ENCODE measurements around the gene ENC1.

Gene ENC1

DNA sequence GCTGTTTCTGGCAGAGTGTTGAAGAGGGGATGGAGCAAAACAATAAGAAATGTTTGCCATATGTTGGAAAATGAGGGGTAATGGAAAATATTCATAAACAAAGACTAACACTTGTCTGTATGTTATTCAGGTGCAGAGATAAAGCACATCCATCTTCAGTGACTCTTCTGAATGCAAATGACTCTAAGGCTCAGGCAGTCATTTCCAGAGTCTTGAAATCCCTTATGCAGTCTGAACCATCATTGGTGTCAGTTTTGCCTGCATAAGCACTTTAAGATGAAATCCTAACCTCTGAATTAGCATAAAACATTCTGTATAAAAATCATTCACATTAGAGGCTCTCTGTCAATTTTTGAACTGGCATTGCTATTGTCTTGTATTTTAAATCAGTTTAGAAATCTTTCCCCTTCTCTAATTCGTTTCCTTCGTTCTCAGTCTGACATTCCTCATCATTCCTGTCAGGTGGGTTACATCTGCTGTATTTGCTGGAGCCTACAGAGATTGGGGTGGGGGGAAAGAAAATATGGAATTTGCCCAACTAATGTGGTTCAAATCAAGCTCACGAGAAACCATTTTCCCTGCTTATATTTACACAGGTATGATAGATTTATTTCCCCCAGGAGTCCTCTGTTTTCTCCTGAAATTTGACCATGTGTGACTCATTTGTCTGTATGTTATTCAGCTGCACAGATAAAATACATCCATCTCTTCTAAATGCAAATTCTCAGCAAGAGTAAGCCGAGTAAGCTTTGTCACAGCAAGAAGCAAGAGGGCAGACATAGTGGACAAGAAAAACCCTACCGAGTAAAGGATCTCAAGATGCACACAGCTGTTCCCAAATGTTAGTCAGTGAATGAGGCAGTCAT is 31.6 kb downstream of the ENC1 start:
- no peak for DNase-seq (ENCODE audit: low spot score)

DNA sequence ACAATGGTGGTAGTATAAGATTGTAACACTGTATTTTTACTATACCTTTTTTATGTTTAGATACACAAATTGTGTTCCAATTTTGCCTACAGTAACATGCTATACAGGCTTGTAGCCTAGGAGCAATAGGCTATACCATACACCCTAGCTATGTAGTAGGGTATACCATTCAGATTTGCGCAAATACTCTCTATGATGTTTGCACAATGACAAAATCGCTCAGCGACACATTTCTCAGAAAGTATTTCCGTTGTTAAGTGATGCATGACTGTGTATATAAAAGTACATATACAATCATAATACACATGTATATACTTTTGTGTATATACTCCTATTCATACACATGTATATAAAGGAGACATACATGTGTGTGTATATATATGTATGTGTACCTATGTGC is 34.8 kb downstream of the ENC1 start:
- DNase-seq (ENCODE audit: low spot score), result no peak

DNA sequence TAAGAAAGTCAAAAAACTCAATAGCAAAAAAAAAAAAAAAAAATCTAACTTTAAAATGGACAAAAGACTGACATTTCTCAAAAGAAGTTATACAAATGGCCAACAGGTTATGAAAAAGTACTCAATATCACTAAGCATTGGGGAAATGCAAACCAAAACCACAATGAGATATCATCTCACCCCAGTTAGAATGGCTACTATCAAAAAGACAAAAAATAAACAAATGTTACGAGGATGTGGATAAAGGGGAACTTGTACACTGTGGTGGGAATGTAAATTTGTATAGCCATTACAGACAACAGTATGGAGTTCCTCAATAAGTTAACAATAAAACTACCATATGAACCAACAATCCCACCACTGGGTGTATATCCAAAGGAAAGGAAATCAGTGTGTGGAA is 37.2 kb downstream of the ENC1 start:
- DNase-seq (ENCODE audit: low spot score), result no peak

DNA sequence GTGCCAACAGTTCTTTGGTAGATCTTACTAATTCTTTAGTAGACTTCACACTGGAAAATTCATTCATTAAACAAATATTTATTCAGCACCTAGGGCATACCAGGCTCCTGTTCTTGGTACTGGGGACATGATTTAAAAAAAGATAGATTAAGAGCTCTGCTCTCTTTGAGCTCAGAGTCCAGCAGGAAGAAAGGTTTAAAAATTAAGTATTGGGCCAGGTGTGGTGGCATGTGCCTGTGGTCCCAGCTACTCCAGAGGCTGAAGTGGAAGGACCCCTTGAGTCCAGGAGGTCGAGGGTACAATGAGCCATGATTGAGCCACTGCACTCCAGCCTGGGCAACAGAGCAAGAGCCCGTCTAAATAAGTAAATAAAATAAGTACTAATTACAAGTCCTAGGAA is 41.4 kb downstream of the ENC1 start:
- DNase-seq (ENCODE audit: low spot score), result no peak

DNA sequence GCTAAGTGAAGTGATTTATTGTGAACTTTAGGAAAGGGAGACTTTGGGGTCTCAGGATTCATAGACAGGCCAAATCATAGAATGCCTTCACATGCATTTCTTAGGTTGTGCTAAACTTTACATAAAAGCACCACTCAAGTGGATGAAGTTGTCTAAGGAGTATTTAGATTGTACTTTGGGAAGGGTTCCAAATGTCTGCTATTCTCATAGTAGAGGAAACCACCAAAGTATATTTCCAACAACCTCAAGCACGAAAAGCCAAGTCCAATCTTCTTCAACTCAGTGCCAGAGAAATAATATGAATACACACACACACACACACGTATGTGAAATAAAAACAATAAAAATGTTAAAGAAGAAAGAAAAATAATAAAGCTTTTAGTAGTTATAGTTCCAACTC is 41.8 kb downstream of the ENC1 start:
- no peak for DNase-seq (ENCODE audit: low spot score)

DNA sequence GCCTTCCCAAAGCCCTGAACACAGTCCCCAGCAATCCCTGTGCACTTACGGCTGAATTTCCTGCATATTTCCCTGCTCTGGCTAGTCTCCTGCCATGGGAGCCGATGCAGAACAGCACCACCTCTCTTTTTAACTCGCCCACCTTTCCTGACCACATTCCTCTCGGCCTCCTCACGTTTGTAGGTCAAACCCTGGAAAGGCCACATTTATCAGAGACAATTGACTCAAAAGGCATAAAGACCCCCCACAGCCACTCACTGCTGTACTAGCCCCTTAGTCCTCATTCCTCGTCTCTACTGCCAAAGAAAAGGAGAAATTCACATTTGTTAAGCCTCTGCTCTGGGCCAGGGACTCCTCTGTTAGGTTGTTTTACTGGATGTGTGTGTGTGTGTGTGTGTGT is 43.6 kb downstream of the ENC1 start:
- DNase-seq (ENCODE audit: low spot score), result no peak

DNA sequence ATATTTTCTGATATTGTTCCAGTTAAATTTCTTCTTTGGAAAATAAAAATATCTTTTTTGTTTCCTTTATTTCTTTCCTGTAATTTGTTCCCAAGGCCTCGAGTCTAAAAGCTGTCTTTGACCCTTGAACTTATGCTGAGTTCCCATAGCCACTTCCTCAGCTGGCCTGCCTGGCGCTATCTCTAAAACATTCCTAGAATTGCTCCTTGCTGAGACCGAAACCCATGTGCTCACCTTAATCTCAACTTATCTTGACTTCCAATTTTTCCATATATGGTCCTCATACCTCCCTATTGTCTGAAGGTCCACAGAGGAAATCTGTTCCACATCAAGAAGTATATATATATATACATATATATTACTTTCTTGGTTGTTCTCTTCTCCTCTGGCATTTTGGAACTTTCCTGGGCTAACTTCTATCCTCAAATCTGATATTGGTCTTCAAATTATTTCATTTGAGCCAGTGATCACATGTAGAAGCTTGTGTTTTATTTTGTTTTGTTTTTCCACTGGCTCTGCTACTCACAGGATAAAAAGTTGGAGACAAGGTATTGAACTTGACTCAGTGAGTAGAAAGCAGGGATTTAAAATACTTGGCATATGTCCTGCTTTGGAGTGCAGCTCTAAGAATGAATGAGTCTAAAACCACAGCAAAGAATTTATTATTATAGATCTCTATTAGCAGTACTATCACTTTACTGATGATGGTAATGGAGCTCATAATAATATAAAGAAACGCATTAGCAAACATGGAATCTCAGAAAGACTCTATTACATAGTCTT is 45.2 kb downstream of the ENC1 start:
- no peak for DNase-seq (ENCODE audit: low spot score)

DNA sequence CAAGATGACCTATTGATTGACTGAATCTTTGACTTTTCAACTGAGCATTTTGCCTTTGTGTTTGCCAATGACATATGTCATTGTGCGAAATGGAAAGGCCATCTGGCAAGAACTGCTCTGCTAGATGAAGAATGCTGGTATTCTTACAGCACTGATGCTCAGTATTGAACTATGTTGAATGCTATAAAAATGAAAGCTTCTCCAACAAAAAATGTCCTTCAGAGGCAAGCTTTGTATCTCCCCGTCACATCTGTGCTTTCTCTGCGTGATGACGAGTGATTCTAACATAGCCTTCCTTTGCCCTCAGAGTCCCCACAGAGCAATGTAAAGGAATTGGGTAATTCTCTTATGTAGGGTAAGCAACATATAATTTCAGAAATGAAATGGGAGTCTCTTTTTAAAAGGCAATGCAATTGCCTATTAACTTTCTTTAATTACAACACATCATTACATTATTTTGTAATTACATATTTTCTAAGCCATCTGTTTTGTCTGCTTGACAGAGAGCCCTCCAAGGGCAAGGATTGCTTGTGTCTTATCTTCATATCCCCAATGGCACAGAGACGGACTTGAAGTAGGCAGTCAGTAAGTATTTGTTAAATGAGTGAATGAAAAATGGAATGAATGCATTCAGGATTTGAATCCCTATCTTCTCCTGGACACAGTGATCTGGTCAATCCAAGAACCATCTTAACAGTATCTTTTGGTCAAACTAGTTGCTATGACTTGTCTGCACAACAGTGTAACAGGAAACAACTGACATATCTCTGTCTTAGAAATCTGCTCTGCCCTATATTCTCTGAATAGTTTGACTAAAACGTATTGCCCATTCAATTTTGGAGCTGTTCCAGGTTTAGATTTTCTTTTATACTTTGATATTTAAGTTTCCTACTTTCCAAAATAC is 46.1 kb downstream of the ENC1 start:
- DNase-seq (ENCODE audit: low spot score), result peak; percentile 25

DNA sequence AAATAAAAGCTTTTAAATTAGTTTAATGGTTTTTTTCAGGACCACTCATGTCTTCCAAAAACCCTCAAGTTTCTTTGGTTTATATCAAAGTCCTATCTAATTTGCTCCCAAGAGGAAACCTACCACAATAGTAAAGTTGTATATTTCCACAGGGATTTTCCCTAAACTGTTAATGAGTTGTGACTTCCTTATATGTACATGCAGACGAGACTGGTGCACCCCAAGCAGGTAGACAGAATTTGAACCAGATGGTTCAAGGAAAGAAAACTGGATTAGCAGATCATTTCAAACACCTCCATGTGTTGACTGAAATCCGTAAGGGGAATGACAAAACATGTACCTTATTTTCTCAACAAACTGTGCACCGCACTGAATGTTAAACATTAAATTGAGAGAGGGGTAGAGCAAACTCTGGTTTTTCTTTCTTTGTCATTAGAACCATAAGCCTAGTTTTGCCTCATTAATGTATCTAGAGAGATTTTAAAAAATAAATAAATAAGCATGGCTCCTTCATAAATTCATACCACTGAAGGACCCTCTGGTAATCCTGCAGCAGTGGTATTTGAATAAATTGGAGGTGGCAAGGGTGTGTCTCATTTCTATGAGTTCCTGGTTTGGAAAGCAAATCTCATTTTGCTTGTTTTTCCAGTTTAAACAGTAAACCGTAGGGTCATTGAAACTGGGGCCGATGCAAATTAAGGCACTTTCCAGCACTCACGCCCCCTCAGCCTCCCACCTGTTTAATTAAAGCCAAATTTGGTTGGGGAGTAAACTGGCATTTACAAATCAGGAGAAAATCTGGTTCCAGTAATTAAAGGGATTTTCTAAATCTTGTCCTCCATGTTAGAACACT is 51.1 kb downstream of the ENC1 start:
- no peak for DNase-seq (ENCODE audit: low spot score)

DNA sequence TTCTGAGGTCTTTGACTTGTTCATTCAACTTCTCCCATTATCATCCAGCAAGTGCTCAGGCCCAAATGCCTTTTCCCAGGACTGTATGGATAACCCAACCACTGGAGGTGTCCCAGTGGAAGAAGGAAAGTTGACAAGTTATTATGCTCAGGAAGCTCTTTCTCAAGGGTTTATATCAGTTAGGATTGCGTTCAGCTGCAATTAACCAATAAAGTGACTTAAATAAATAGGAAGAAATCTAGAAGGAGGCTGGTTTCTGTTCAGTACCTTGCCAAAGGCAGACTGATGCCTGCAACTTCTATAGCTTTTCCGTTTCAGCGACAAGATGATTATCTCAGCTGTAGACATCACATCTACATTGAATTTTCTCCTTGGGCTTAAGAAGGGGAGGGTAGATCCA is 52.1 kb downstream of the ENC1 start:
- no peak for DNase-seq (ENCODE audit: low spot score)

DNA sequence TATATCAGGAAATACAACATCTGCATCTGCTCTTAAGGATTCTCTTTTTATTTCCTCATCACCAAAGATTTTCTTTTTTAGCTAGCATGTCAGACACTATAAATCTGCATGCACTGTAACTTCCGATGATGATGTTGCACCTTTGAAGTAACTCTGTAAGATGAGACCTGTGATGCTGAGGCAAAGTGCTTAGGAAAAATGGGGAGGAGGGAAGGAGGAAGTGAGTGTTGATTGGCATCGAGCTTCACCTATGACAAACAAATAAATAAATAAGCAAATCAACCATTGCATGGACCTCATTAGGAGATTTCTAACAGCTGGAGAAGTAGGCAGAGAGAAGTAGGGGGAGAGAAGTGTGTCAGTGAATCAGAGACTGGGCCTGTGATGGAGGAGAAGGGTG is 52.6 kb downstream of the ENC1 start:
- no peak for DNase-seq (ENCODE audit: low spot score)

DNA sequence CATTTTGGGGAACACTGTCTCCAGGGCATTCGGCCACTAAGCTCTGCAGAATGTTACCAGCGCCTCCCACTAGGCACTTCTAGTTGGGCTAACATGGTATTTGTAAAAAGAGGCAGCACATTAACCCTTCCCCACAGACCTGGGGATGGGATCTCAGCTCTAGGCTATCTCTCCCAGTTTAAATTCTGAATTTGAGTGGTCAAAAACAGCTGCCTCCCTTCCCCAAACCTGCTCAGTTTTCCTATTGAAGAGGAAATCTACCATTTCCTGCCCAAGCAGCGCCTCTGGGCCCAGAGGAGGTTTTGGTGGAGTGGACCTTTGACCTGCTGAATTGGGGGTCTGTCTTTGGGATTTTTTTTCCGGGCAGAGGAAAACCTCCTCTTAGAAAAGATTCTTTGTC is 53.2 kb downstream of the ENC1 start:
- no peak for DNase-seq (ENCODE audit: low spot score)

DNA sequence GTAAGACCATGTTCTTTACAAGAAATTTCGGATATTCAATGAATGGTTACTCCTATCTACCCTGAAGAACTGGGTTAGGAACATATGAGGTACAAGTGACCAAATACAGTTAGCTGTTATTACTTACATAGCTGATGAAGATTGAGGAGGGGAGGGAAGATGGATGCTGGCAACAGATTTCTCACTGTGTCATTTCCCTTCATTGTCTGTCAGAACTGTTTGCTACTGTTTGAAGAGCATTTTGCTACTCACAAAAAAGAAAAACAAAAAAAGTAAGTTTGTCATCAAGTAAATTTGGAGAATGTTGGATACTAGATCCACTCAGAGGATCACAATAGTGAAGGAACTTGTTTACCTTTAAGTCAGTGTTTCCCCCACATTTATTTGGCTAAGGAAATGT is 53.7 kb downstream of the ENC1 start:
- DNase-seq (ENCODE audit: low spot score), result no peak

DNA sequence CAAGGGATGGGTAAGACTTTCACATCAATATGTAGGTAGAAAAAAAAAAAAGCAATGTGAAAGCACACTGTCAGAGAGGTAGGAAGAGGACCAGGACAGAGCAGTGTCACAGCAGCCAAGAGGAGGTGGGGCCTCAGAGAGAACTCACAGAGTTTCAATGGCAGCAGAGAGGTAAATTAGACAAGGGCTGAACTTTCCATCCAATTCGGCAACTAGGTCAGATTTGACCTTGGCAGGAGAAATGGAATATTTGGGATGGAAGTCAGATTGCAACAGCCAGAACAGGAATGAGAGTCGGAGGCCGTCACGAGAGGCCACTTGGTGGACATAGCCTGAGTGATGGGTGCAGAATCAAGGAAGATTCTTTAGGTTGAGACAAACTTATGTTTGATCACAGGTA is 57.7 kb downstream of the ENC1 start:
- DNase-seq (ENCODE audit: low spot score), result no peak

DNA sequence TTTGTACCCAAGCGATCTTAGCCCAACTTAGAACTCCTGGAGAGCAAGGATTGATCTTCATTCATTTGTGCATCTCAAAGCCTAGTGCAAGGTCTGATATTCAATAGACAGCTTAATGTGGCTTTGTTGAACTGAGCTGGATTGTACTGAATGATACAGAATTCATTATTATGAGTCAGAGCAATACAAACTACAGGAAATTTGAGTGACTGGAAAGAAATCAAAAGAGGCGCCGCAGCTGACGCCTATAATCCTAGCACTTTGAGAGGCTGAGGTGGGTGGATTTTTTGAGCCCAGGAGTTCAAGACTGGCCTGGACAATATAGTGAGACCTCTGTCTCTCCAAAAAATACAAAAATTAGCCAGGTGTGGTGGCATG is 58.6 kb downstream of the ENC1 start:
- DNase-seq (ENCODE audit: low spot score), result no peak

DNA sequence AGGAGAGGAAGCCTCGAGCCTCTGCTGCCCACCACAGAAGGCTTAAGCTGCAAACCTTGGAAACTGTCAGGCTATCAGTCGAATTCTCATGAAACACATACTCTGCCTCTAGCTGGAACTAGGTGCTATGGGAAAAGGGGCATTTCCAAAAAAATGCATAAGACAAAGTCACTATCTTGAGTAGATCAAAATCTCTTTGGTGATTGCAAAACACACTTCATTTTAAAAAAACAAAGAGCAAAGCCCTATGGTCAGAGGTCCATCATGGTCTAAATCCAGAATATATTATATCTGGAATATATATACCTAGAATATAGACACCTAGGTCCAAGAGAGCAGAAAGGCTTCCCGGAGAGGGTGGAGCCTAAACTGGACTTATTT is 59.8 kb downstream of the ENC1 start:
- DNase-seq (ENCODE audit: low spot score), result no peak

DNA sequence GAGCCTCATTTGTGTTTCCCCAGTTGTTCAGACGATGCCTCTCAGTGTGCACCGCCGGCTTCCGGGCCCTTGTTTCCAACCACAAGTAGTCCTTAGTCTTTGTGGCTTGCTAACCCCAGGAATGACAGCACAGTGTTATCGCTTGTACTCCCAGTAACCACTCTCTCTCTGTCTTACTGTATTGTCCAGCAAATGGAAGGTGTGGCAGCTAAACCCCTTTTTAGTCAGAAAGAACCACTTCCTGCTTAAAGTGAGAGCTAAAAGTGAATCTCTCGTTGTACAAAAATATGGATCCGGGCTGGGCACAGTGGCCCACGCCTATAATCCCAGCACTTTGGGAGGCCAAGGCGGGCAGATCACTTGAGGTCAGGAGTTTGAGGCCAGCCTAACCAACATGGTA is 61.3 kb downstream of the ENC1 start:
- DNase-seq (ENCODE audit: low spot score), result no peak

DNA sequence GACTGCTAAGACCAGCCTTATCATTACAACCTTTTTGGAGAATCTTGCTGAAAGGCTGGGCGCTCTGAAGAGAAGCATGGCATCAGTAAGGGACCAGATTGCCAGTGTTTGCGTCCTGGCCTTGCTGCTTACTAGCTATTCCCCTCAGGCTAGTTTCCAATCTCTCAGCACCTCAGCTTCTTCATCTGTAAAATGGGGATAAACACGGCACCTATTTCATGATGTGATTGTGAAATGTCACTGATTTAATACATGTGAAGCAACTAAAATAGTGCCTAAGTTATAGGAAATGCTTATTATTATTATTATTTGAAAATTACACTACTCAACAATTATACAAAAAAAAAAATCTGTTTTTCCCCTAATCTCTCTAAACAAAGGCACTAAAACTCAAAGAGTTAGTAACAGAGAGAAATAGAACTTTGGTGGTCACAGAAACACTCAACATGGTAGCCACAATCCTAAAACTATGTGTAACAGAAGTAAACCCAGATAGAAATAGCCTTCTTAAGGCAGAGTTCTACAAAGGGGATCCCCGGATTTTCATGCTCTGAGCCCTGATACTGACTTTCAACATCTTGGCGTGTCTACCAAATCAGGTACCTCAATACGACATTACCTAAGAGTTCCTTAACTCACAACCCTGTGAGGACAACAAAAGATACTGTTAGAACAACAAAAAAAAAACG is 62.0 kb downstream of the ENC1 start:
- DNase-seq (ENCODE audit: low spot score), result no peak

Data from putamen (tissue), 1 donor.